Activated T-helper 1 cell treated with anti-CD3 and anti-CD28 coated beads, Interleukin-12 subunit alpha, Interleukin-12 subunit beta, Interleukin-2, Interleukin-4 antibody, amounts not matched to agents 30 ng/mL and 10 ng/mL and 1 ng/mL, durations not matched to agents 14 hours and 24 hours and 36 hours (primary cell): ENCODE measurements around the gene STXBP1. TPM values are rescaled to one million over a fixed set of nuclear protein-coding genes. Genes with fewer than 3 reads are reported as not detected.

Source experiments
- DNase-seq: peaks from one replicate; pipeline ENCODE4 v3.0.0; 2021; ENCODE audit warnings: low spot score
- H3K27ac Mint-ChIP-seq: one replicate; pipeline ENCODE4 v1.8.0; 2021; ENCODE audit warnings: mild to moderate bottlenecking, mixed read lengths
- H3K27me3 Mint-ChIP-seq: one replicate; pipeline ENCODE4 v1.8.0; 2022; ENCODE audit warnings: mild to moderate bottlenecking, moderate library complexity, mixed read lengths; ENCODE audit not compliant: insufficient read depth
- H3K36me3 Mint-ChIP-seq: one replicate; pipeline ENCODE4 v1.8.0; 2021; ENCODE audit warnings: low read depth, mixed read lengths
- H3K4me1 Mint-ChIP-seq: one replicate; pipeline ENCODE4 v1.8.0; 2021; ENCODE audit warnings: low read depth, mixed read lengths
- H3K4me3 Mint-ChIP-seq: one replicate; pipeline ENCODE4 v1.8.0; 2021; ENCODE audit warnings: mild to moderate bottlenecking, moderate library complexity, mixed read lengths
- H3K9me3 Mint-ChIP-seq: one replicate; pipeline ENCODE4 v1.8.0; 2021; ENCODE audit warnings: mixed read lengths
- intact Hi-C: fragments of 100-400 bp; cut with micrococcal nuclease; formaldehyde crosslinking; loops from one replicate; pipeline ENCODE4 v1.15.1; 2024
- total RNA-seq: library from RNA; stranded (reverse); gene quantifications from 2 replicates; pipeline ENCODE4 v1.2.3, GENCODE V29; 2022

The STXBP1 gene
- total RNA-seq, 1 donor from 2014 or later, result 32.9 TPM

DNA sequence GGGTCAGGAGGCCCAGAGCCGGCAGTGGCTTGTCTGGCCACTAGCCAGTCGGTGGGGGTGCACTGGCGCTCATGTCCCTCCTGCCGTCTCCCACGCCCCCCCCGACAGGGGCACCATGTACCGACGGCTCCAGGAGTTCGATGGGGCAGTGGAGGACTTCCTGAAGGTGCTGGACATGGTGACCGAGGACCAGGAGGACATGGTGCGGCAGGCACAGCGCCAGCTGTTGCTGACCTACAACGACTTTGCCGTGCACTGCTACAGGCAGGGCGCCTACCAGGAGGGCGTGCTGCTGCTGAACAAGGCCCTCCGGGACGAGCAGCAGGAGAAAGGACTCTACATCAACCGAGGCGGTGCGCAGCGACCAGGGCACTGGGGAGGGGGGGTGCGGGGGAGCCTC is 111.9 kb downstream of the STXBP1 start:
- H3K4me1 Mint-ChIP-seq, result peaks cover 10% of the 10 kb centered on the region
- no peaks in the 10 kb centered on the region for H3K36me3 Mint-ChIP-seq
- H3K9me3 Mint-ChIP-seq, result no peaks in the 10 kb centered on the region
- no peak overlapping the region for H3K4me3 Mint-ChIP-seq
- no peaks in the 10 kb centered on the region for H3K27me3 Mint-ChIP-seq
- intact Hi-C loops, result no loop called here
- no peak for DNase-seq
- H3K27ac Mint-ChIP-seq, result no peak overlapping the region

DNA sequence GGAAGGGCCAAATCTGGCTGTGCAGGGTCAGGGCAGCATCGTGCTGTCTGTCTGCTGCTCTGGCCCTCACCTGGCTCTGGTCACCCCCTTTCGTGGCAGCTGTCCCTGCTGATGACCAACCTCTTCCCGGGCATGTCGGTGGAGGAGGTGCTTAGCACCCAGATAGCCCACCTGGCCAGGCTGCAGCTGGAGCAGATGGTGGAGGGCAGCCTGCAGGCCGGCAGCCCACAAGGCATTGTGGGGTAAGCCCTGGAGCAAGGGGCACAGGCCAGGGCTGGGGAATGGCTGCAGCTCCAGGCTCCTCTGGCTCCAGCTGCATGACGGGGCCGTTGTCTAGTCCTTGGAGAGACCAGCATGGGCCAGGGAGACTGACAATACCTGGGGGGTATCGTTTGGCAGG is 114.8 kb downstream of the STXBP1 start:
- Mint-ChIP-seq H3K4me3 (no peak overlapping the region), H3K27me3 (no peaks in the 10 kb centered on the region), H3K36me3 (no peaks in the 10 kb centered on the region), H3K27ac (no peak overlapping the region), H3K9me3 (no peaks in the 10 kb centered on the region), H3K4me1 (no peaks in the 10 kb centered on the region)
- DNase-seq, result no peak
- intact Hi-C loops, result no loop called here

DNA sequence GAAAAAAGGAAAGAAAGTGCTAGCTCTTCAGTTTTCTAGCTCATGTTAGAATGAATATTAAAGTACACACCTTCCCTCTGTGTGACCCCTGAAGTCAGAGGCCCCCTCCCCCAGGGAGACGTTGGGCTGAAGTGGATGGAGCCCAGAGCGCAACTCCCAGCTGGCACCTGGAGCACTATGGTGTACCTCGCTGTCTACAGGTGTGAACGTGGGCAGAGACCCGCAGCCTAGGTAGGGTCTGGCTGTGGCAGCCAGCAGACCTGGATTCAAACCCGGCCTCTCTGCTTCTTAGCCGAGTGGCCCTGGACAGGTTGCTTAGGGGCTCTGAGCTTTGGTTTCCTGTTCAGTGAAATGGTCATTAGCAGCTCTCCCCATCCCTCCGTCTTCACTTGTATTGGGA is 116.7 kb downstream of the STXBP1 start:
- Mint-ChIP-seq H3K4me3 (no peak overlapping the region), H3K27ac (no peak overlapping the region), H3K27me3 (no peaks in the 10 kb centered on the region), H3K9me3 (no peaks in the 10 kb centered on the region), H3K4me1 (peaks cover 3% of the 10 kb centered on the region), H3K36me3 (no peaks in the 10 kb centered on the region)
- no peak for DNase-seq
- intact Hi-C loops, result no loop called here

DNA sequence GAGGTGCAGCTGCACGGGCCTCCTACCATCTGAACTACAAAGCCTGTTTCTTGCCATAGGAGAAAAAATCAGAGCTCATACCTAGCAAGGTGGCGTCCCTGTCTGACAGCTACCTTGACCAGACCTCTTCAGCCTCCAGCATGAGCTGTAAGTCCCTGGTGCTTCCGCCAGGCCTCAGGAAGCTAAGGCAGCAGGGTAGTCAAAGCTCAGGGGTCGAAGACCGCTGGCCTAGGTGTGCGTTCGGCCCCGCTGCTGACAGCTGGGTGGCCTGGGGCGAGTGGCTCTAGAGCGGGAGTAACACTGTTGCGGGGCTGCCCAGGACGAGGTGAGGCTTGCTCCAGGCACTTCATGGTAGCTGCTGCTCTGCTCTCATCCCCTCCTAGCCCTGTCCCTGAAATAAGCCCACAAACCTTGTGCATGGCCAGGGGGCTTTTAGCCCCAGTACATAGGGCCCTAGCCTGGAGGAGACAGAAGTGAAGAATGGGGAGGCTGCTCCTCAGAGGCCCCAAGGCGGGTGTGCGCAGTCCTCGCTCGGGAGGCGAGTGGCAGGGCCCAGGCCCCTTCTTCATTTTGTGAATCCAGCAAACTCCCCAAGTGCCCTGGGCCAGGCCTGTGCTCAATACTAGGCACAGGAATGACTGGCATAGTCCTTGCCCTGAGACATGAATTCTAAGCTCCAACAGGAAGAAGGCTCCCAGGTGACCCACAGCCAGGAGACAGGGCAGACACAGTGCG is 117.6 kb downstream of the STXBP1 start:
- no peaks in the 10 kb centered on the region for H3K9me3 Mint-ChIP-seq
- intact Hi-C loops, result loop anchor here (10.0 kb wide), 1 partner anchor 485 kb away; no protein-coding TSS in a partner anchor
- H3K36me3 Mint-ChIP-seq, result no peaks in the 10 kb centered on the region
- H3K27me3 Mint-ChIP-seq, result no peaks in the 10 kb centered on the region
- peaks cover 9% of the 10 kb centered on the region for H3K4me1 Mint-ChIP-seq
- DNase-seq, result no peak
- no peak overlapping the region for H3K4me3 Mint-ChIP-seq
- H3K27ac Mint-ChIP-seq, result no peak overlapping the region

DNA sequence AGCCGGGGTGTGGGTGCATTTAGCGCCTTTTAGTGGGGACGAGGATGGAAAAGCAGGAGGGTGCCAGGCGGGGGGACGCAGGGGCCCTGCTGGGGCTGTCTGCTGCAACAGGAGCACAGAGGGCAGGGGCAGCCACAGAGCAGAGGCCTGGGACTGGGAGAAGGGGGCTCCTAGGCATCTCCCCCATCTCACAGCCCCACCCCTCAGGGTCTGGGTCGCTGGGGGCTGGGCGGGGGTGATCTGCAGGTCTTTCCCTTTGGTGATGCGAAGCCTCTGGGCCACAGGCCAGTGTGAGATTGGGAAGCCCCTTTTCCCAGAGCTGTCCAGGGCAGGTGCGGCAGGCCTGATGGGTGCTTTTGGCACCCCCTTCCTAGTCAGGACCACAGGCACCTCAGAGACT is 118.2 kb downstream of the STXBP1 start:
- Mint-ChIP-seq H3K27me3 (no peaks in the 10 kb centered on the region), H3K27ac (no peak overlapping the region), H3K9me3 (no peaks in the 10 kb centered on the region), H3K4me1 (peaks cover 10% of the 10 kb centered on the region), H3K36me3 (no peaks in the 10 kb centered on the region), H3K4me3 (no peak overlapping the region)
- no peak for DNase-seq
- intact Hi-C loops, result loop anchor here (10.0 kb wide), 1 partner anchor 485 kb away; no protein-coding TSS in a partner anchor

DNA sequence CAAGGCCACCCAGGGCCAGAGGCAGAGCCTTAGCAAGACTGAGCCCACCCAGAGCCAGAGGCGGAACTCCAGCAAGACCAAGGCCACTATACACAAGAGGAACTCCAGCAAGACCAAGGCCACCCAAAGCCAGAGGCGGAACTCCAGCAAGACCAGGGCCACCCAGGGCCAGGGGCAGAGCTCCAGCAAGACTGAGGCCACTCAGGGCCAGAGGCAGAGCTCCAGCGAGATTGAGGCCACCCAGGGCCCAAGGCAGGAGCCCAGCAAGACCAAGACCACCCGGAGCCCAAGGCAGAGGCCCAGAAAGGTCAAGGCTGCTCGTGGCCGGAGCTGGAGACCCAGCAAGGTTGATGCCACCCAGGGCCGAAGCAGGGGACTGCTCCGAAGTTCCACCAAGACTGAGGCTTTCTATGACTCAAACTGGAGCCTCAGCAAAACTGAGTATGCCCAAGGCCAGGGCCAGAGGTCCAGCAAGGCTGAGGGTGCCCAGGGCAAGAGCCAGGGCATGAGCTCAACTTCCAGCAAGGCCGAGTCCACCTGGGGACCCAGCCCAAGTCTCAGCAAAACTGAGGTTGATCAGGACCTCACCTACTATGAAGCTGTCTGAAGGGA is 118.8 kb downstream of the STXBP1 start:
- intact Hi-C loops, result loop anchor here (10.0 kb wide), 1 partner anchor 486 kb away; no protein-coding TSS in a partner anchor
- no peaks in the 10 kb centered on the region for H3K9me3 Mint-ChIP-seq
- no peak overlapping the region for H3K27ac Mint-ChIP-seq
- H3K4me1 Mint-ChIP-seq, result peaks cover 15% of the 10 kb centered on the region
- H3K36me3 Mint-ChIP-seq, result no peaks in the 10 kb centered on the region
- no peak overlapping the region for H3K4me3 Mint-ChIP-seq
- DNase-seq, result no peak
- no peaks in the 10 kb centered on the region for H3K27me3 Mint-ChIP-seq

DNA sequence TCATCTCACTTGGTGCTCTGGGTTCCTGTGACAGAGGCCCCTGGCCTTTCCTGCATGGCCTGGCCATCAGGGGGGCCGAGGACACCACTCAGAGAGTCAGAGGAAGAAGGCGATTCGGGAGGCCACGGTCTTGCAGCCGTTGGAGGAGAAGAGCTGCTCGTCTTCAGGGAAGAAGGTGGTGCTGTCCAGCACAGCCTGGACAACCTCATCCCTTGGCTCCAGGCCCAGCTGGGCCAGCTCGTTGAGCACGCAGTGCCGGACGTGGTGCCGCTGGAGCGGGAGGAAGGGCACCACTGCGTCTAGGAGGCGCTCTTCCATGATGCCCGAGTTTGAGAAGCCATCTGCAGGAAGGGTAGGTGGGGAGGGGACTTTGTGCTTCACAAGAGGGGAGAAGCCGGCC is 119.9 kb downstream of the STXBP1 start:
- no peak overlapping the region for H3K27ac Mint-ChIP-seq
- H3K9me3 Mint-ChIP-seq, result no peaks in the 10 kb centered on the region
- intact Hi-C loops, result loop anchor here (10.0 kb wide), 1 partner anchor 487 kb away; no protein-coding TSS in a partner anchor
- H3K4me3 Mint-ChIP-seq, result no peak overlapping the region
- H3K4me1 Mint-ChIP-seq, result peaks cover 15% of the 10 kb centered on the region
- H3K27me3 Mint-ChIP-seq, result no peaks in the 10 kb centered on the region
- no peak for DNase-seq
- H3K36me3 Mint-ChIP-seq, result no peaks in the 10 kb centered on the region

DNA sequence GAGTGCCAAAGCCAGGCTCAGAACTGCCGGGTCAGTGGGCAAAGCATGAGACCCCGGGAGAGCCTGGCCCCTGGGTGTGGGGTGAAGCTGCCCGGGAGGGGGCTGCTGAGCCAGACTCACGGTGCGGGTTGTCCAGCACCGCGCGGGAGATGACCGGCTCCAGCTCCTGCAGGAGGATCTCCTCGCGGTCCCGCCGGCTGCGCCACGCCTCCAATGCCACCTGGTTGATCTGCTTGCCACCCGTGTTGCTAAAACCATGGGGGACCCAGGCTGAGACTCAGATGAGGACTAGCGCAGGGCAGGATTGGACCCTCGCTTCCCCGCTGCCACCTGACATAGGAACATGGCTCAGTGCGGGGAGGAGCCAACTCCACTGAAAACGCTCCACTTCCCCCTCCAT is 120.4 kb downstream of the STXBP1 start:
- H3K27ac Mint-ChIP-seq, result no peak overlapping the region
- H3K4me1 Mint-ChIP-seq, result peaks cover 15% of the 10 kb centered on the region
- no peaks in the 10 kb centered on the region for H3K9me3 Mint-ChIP-seq
- no peaks in the 10 kb centered on the region for H3K27me3 Mint-ChIP-seq
- H3K36me3 Mint-ChIP-seq, result peaks cover 3% of the 10 kb centered on the region
- intact Hi-C loops, result loop anchor here (10.0 kb wide), 1 partner anchor 488 kb away; no protein-coding TSS in a partner anchor
- H3K4me3 Mint-ChIP-seq, result no peak overlapping the region
- DNase-seq, result no peak

DNA sequence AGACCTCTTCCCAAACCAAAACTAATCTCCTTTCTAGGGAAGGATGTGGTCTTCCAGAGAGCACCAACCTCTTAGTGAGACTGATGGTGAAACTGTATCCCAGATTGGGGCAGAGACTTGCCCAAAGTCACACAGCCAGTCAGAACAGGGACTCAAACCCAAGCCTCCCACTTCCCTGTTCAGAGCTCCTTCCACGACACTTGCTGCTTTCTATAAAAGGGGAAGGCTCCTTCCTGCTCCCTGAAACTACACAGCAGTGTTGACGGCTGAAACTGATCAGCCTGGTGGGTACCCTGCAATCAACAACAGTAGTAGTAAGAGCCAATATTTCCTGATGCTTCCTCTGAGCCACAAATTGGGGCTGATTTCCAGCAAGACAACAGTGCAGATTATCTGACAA is 121.5 kb downstream of the STXBP1 start:
- H3K4me1 Mint-ChIP-seq, result peaks cover 15% of the 10 kb centered on the region
- no peak for DNase-seq
- peak overlapping the region; percentile 78 for H3K4me3 Mint-ChIP-seq
- H3K27ac Mint-ChIP-seq, result no peak overlapping the region
- intact Hi-C loops, result loop anchor here (1.0 to 10.0 kb wide), 5 partner anchors 121 to 489 kb away; partner anchors contain the start of gene STXBP1
- no peaks in the 10 kb centered on the region for H3K9me3 Mint-ChIP-seq
- H3K27me3 Mint-ChIP-seq, result no peaks in the 10 kb centered on the region
- peaks cover 3% of the 10 kb centered on the region for H3K36me3 Mint-ChIP-seq

DNA sequence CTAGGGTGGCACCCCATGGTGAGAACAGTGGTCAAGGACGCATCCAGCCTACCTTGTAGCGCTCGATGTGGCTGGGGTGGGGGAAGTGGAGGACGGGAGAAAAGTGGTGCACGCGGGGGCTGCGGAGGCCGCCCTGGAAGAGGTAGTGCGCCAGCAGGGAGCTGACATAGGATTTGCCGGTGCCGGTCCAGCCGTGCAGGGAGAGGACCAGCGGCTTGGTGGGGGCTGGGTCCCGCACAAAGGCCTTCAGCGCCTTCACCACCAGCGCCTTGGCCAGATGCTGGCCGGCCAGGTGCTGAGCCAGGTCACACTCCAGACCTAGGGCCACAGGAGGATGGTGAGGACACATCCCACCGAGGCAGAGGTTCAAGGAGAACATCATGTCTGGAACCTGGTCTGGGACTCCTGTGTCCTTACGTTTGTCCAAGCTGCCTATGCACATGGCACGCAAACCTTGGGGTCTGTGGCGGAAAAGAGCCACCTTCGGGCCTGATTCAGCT is 122.2 kb downstream of the STXBP1 start:
- H3K4me3 Mint-ChIP-seq, result peak overlapping the region; percentile 78
- intact Hi-C loops, result loop anchor here (1.0 to 10.0 kb wide), 5 partner anchors 122 to 489 kb away; partner anchors contain the start of gene STXBP1
- H3K9me3 Mint-ChIP-seq, result no peaks in the 10 kb centered on the region
- H3K27me3 Mint-ChIP-seq, result no peaks in the 10 kb centered on the region
- DNase-seq, result no peak
- peaks cover 8% of the 10 kb centered on the region for H3K36me3 Mint-ChIP-seq
- peaks cover 15% of the 10 kb centered on the region for H3K4me1 Mint-ChIP-seq
- peak overlapping the region; percentile 80 for H3K27ac Mint-ChIP-seq

DNA sequence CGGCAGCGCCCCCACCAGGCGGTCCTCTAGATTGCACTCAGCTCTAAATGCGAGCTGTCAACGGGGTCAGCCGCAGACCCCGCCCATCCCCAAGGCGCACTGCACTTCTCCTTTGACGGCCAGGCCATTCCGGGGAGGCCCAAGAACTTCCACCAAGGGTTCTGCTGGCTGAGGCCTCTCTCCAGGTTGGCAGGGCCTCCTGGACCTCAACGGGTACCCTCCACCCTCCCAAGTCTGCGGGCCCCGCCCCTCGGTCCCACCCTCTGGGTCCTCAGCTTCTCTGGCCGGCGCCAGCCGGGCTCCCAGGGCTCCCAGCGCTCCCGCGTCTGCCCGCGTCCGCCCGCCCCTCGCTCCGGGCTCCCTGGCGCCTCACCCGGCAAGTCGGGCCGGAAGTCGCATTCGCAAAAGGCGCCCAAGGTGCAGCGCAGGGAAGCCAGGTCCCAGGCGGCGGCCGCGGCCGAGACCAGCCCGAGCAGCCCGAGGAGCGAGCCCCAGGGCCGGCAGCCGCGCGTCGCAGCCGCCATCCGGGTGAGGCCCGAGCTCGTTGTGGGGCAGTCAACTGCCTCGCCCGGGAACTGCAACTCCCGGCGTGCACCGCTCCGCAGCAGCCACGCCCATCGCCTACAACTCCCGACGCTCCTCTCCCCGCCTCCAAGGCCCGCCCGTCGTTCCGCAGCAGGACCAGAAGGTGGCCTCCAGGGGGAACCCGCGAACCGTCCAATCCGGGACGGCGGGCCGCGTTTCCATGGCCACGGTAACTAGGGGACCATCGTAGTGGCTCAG is 122.9 kb downstream of the STXBP1 start, which contains the start of gene TOR2A:
TSS of gene TOR2A (minus strand) at position 548 of the 783 bp plus-strand sequence. CDS start at position 524, 24 bp downstream.
- H3K4me3 Mint-ChIP-seq, result peak within 1 kb of the TSS; percentile 89
- intact Hi-C loops, result loop anchor here (1.0 to 10.0 kb wide), 16 partner anchors 20 to 490 kb away; partner anchors contain the start of genes FPGS, LRSAM1, NAIF1 and PTRH1
- peak within 1 kb of the TSS; percentile 96 for H3K27ac Mint-ChIP-seq
- peaks cover 15% of the 10 kb centered on the region for H3K4me1 Mint-ChIP-seq
- peak; percentile 98 for DNase-seq
- H3K36me3 Mint-ChIP-seq, result peaks cover 9% of the 10 kb centered on the region
- H3K27me3 Mint-ChIP-seq, result no peaks in the 10 kb centered on the region
- H3K9me3 Mint-ChIP-seq, result no peaks in the 10 kb centered on the region

DNA sequence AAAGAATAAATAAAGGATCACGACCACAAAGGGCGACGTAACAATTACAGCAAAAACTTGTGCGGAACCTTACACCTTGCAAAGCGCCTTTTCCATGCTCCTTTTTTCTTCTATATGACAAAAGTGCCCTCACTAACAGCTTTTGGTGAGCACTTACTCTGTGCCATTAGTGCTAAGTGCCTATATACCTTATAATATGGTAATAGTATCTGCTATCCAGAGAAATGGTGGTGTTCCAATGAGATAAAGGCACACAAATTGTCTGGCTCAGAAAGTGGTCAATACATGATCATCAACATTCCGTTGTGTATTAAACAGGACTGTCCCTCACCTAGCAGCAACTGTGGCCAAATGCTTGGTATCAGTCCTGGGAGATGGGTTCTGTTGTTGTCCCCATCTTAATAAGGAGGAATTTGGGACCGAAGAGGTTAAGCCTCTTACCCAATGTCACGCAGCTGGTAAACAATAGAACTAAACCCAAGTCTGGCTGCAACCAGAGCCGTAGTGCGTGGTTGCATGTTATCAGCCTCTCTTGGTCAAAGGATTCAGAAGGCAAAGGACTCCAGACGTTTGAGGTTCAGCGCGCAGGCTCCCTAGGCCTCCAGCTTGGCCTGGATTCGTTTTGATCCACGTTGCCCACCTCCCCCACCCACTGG is 123.6 kb downstream of the STXBP1 start:
- Mint-ChIP-seq H3K9me3 (no peaks in the 10 kb centered on the region), H3K4me1 (peaks cover 15% of the 10 kb centered on the region), H3K27ac (peak overlapping the region; percentile 96), H3K27me3 (no peaks in the 10 kb centered on the region), H3K36me3 (peaks cover 9% of the 10 kb centered on the region), H3K4me3 (peak overlapping the region; percentile 89)
- intact Hi-C loops, result loop anchor here (1.0 to 10.0 kb wide), 12 partner anchors 20 to 491 kb away; partner anchors contain the start of genes FPGS, LRSAM1, NAIF1 and PTRH1
- no peak for DNase-seq
